ENCODE data around the gene FPGS.
"Not testable (repeated sequence)": the region's sequence is repeated elsewhere in the genome, so short reads cannot be mapped to it uniquely, and the experiment has no call there.

The FPGS gene

GRCh38 chr9:127771570-127772189 is 31.0 kb upstream of the FPGS start:
- no peak for DNase-seq (ENCODE audit: low read depth in 2 of 2)

GRCh38 chr9:127772603-127773002 is 30.1 kb upstream of the FPGS start:
- no peak for DNase-seq (ENCODE audit: low read depth in 2 of 2)

GRCh38 chr9:127773272-127773671 is 29.4 kb upstream of the FPGS start:
- DNase-seq (ENCODE audit: low read depth in 2 of 2): no peak

DNA sequence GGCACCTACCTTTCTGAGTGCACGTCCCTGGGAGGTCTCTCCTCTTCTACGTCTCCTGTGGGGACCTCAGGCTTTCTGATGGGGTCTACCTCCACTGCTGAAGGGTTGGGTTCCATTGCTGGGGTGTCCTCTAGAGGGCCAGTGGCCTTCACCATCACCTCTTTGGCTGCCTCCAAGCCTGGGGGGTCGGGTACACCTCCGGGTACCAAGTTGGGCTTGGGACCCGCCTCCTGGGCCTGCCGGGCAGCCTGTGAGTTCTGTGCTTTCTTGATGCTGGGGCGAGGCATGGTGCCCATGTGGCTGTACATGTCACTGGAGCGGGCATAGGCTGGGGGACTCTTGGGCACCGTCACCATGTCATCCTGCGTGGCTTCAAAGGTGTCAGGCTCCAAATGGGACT is 28.7 kb upstream of the FPGS start:
- DNase-seq (ENCODE audit: low read depth in 2 of 2): no peak

DNA sequence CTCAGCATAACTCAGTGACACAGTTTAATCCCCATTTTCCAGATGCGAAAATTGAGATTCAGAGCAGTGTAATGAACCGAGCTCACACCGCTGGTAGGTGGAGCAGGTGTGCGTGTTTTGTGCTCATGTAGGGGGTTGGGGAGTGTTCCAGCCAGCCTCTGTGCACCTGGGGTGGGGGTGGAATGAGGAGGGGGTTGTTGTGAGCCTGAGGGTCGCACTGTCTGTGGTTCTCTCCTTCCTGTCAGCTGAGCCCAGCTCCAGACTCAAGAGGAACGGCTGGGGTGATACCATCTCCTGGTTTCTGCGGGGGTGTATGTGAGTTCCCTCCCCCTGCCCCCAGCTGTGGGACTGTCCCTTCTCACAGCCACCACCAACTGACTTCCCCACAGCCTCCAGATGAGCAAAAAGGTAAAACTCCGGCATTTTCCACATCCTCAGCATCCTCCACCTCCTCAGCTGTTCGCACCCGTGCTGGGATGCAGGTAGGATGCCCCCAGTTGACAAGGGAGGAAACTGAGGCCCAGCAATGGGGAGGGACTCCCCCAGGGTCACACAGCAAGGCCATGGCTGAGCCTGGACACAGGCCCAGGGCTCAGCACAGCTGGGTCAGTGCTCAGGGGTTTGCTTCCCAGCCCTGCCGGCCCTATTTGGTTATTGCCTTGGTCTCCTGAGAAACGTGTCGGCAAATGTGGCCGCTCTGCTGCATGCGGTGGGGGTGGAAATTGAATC is 26.3 kb upstream of the FPGS start:
- no peak for DNase-seq (ENCODE audit: low read depth in 2 of 2)

DNA sequence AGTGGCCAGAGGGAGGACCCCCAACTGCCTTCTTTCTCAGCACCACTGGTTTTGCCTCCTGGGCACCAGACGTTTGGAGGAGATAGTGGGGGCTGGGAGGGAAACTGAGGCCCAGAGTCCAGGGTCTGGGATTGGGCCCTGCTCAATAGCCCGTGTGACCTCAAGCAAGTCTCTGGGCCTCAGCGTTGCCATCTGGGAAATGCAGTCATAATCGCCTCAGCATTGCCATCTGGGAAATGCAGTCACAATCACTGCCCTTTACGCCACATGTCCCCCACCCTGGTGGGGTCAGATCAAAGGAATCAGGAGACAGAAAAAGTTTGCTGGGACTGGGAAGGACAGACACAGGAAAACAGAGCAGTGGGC is 25.8 kb upstream of the FPGS start:
- DNase-seq (ENCODE audit: low read depth in 2 of 2): no peak

DNA sequence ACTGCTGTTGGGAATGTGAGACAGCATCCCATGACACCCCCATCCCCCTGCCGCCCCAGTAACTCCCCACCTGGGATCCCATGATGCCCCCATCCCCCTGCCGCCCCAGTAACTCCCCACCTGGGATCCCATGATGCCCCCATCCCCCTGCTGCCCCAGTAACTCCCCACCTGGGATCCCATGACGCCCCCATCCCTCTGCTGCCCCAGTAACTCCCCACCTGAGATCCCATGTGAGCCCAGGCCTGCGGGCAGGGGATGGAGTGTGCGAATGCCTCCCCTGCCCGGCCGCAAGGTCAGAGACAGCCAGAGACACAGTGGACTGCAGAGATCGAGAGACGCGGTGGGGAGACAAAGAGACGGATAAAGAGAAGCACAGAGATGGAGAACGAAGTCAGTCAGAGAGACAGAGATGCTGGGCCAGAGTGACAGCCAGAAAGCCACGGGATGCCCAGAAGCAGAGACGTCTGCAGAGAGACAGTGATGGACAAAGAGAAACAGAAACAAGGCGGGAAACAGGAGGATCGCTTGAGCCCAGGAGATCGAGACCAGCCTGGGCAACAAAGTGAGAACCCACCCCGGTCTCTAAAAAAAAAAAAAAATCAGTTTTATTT is 25.2 kb upstream of the FPGS start:
- DNase-seq (ENCODE audit: low read depth in 2 of 2): no peak

GRCh38 chr9:127778280-127779135 is 24.2 kb upstream of the FPGS start, which contains the start of gene SH2D3C:
Gene SH2D3C, minus strand, starts transcription at chr9:127778666. Its CDS starts 39 bp downstream, at chr9:127778627.
- DNase-seq (ENCODE audit: low read depth in 2 of 2): no peak

DNA sequence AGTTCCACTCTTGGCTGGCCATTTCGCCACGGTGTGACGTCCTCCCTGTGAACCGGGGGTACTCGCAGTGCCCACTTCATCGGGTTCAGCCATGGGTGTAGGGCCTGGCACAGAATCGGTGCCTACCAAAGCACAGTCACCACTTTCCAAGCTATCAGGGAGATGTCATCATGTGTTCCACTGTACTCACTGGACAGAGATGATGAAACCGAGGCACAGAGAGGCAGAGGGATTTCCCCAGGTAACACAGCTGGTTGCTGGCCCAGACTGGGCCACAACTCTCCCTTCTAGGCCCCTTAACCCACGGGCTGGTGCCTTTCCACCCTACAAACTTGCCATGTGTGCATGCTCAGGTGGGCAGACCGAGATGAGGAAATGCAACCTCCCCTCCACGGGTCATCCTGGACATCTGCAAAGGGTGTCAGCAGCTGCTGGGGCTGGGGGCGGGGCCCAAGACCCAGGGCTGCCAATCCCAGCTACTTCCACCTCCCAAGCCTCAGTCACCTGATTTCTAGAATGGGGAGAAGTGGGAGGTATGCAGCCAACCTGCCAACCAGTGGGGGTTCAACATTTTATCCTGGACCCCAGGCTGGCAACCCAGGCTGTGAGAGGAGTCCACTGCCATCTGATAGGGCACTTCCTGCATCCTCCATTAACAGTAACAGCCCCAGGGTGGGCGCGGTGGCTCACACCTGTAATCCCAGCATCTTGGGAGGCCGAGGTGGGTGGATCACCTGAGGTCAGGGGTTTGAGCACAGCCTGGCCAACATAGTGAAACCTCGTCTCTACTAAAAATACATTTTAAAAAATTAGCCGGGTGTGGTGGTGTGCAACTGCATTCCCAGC is 23.3 kb upstream of the FPGS start:
- no peak for DNase-seq (ENCODE audit: low read depth in 2 of 2)

- no peak for DNase-seq (ENCODE audit: low read depth in 2 of 2)
Observed at GRCh38 chr9:127780126-127780885, 22.4 kb upstream of the FPGS start.

- DNase-seq (ENCODE audit: low read depth in 2 of 2): not testable (repeated sequence)
Observed at GRCh38 chr9:127780909-127781308, 21.8 kb upstream of the FPGS start.

DNA sequence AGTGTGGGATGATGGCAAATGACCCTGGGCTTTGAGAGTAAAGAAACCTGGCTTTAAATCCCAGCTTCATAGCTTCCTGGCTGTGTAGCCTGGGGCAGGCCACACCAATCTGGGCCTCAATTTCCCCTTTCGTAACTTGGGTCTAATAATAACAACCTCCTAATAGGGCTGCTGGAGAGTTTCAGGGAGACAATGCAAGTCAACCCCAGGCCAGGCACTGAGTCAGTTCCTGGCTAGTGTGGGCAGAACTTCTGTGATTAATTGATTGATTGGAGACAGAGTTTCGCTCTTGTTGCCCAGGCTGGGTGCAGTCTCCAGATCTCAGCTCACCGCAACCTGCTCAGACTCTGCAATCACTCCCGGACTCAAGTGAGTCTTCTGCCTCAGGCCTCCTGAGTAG is 20.9 kb upstream of the FPGS start:
- DNase-seq (ENCODE audit: low read depth in 2 of 2): no peak

DNA sequence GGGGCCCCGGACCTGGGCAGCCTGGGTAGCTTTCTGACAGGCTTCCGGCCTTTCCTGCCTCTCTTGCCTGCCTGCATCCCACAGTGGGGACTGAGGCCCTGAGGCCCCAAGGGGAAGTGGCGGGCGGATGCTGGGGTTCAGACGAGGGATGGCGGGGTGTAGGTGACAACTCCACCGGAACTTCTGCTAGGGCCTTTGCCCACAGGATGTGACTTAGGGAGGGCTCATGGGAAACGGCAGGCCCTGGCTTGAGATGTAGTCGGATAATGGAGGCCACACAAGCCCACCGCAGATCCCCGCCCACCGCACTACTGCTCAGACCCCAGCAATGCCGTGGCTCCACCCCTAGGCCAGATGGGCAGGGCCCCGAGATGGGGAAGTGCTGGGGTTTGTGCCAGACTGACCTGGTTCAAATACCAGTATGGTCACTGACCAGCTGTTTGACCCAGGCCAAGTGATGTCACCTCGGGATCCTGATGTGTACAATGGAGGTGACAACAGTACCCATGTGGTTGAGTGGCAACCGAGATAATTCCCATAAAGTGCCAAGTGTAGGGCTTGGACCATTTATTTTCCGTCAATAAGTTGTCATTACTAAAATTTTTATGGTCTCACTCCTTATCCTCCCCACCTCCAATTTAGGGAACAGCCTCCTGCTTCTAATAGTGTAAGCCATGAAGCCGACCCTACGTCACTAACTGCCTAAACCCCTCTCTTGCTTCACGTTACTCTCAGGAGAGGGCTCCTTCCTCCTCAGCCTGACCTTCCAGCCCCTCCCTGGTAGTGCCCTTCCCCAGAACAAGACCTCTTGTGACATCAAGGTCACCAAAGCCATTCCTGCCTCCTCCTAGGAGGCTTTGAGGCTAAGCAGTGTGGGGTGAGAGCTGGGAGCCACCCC is 19.3 kb upstream of the FPGS start:
- no peak for DNase-seq (ENCODE audit: low read depth in 2 of 2)

DNA sequence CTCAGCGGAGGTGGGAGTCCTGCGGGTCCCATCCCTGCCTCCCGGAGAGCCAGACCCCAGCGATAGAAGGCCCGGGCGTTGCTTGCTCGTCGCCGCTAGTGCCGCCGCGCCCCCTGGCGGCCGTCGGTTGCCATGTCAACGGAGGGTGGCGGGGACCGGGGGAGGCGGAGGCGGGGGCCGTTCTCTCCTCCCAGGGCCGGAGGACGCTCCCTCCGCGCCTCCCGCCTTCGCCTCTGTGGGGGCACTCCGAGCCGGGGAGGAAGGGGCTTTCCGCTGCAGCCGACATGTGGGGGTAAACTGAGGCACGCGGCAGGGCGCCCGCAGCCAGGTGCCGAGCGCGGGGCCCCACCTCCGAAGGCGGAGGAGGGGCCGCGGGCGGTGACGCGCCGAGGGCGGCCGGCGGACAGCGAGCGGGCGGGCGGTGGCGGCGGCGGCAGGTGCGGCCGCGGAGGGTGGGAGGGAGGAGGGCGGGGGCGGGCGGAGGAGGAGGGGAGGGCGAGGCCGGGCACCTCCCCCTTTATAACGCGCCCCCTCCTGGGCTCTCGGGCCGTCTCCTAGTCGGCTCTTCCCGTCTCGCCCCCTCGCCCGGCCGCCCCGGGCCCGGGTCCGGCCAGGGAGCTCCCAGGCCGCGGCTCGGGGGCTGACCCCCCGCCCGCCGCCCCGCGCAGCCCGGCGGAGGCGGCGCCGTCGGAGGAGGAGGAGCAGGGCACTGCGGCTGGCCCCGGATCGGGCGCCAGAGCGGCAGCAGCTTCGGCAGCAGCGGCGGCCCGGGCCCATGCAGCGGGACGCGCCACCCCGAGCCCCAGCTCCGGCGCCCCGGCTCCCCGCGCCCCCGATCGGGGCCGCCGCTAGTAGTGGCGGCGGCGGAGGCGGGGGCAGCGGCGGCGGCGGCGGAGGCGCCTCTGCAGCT is 17.4 kb upstream of the FPGS start:
- peak in 1 of 2 experiments; percentile 37 for DNase-seq (ENCODE audit: low read depth in 2 of 2)

GRCh38 chr9:127785933-127786772 is 16.5 kb upstream of the FPGS start, which contains the start of gene CDK9:
Gene CDK9, plus strand, starts transcription at chr9:127786034. Its CDS starts 115 bp downstream, at chr9:127786149.
- peak in 1 of 2 experiments; percentile 68 for DNase-seq (ENCODE audit: low read depth in 2 of 2)

GRCh38 chr9:127786773-127787104 is 15.9 kb upstream of the FPGS start:
- DNase-seq (ENCODE audit: low read depth in 2 of 2): no peak

DNA sequence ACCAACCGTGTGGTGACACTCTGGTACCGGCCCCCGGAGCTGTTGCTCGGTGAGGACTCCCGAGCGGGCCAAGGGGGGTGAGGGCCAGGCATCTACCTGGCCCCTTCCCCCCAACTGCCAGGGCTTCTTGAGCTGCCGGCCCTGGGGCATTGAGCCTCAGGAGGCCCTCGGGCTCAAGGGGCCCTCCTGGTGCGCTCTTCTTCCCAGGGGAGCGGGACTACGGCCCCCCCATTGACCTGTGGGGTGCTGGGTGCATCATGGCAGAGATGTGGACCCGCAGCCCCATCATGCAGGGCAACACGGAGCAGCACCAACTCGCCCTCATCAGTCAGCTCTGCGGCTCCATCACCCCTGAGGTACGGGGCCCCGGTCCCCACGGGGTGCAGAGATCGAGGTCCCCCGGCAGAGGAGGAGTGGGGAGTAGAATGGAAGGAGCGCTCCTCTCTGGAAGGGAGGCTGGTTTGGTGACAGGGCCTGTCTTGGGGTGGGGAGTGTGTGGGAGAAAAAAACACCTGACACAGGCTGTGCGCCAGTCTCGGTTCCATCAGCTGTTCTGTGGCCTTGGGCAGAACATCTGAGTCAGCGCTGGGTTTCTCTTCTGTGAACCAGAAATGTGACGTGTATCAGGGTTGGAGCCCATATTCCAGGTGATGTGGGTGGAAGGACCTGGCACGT is 14.2 kb upstream of the FPGS start:
- no peak for DNase-seq (ENCODE audit: low read depth in 2 of 2)

Data from fibroblast of skin of left biceps (primary cell).